Measurements from ENCODE around the gene LAMB4.

LAMB4 gene

GRCh38 chr7:108001764-108002725, 128.1 kb downstream of the LAMB4 start:
- no peaks in the 10 kb centered on the region for H3K4me1 ChIP-seq
- peaks cover 46% of the 10 kb centered on the region for H3K36me3 ChIP-seq
- DNase-seq: peak; percentile 84
- TF ChIP-seq, protein P1, sequence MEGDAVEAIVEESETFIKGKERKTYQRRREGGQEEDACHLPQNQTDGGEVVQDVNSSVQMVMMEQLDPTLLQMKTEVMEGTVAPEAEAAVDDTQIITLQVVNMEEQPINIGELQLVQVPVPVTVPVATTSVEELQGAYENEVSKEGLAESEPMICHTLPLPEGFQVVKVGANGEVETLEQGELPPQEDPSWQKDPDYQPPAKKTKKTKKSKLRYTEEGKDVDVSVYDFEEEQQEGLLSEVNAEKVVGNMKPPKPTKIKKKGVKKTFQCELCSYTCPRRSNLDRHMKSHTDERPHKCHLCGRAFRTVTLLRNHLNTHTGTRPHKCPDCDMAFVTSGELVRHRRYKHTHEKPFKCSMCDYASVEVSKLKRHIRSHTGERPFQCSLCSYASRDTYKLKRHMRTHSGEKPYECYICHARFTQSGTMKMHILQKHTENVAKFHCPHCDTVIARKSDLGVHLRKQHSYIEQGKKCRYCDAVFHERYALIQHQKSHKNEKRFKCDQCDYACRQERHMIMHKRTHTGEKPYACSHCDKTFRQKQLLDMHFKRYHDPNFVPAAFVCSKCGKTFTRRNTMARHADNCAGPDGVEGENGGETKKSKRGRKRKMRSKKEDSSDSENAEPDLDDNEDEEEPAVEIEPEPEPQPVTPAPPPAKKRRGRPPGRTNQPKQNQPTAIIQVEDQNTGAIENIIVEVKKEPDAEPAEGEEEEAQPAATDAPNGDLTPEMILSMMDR (IDR thresholded peaks at IDR 0.05; ENCODE audit: low read depth, low read length): no peak
- no peaks in the 10 kb centered on the region for H3K27me3 ChIP-seq
- H3K9me3 ChIP-seq: no peaks in the 10 kb centered on the region
- peak overlapping the region; percentile 93 for H3K4me3 ChIP-seq (ENCODE audit: low read depth, low read length)

- peak; percentile 78 for DNase-seq
- H3K27me3 ChIP-seq: no peaks in the 10 kb centered on the region
- peaks cover 9% of the 10 kb centered on the region for H3K4me1 ChIP-seq
- H3K9me3 ChIP-seq: no peaks in the 10 kb centered on the region
- TF ChIP-seq, protein P1 (IDR thresholded peaks at IDR 0.05; ENCODE audit: low read depth, low read length): peak; percentile 53
- H3K36me3 ChIP-seq: peaks cover 56% of the 10 kb centered on the region
- peak overlapping the region; percentile 93 for H3K4me3 ChIP-seq (ENCODE audit: low read depth, low read length)
Observed at GRCh38 chr7:108000875-108001763, 129.0 kb downstream of the LAMB4 start.

- no peak for DNase-seq
- Histone ChIP-seq H3K9me3 (no peaks in the 10 kb centered on the region), H3K27me3 (no peaks in the 10 kb centered on the region), H3K36me3 (peaks cover 67% of the 10 kb centered on the region), H3K4me1 (peaks cover 15% of the 10 kb centered on the region), H3K4me3 (ENCODE audit: low read depth, low read length) (no peak overlapping the region; the same call in 1 of the 2 replicates)
- TF ChIP-seq, protein P1 (IDR thresholded peaks at IDR 0.05; ENCODE audit: low read depth, low read length): no peak
Observed at GRCh38 chr7:107999779-108000560, 130.2 kb downstream of the LAMB4 start.

GRCh38 chr7:107998660-107999480, 131.3 kb downstream of the LAMB4 start:
- H3K4me1 ChIP-seq: peaks cover 15% of the 10 kb centered on the region
- no peak overlapping the region for H3K4me3 ChIP-seq (ENCODE audit: low read depth, low read length)
- TF ChIP-seq, protein P1 (IDR thresholded peaks at IDR 0.05; ENCODE audit: low read depth, low read length): no peak
- H3K9me3 ChIP-seq: no peaks in the 10 kb centered on the region
- H3K36me3 ChIP-seq: peaks cover 78% of the 10 kb centered on the region
- H3K27me3 ChIP-seq: no peaks in the 10 kb centered on the region
- no peak for DNase-seq

GRCh38 chr7:107998150-107998549, 132.0 kb downstream of the LAMB4 start:
- Histone ChIP-seq H3K36me3 (peaks cover 85% of the 10 kb centered on the region), H3K4me3 (ENCODE audit: low read depth, low read length) (no peak overlapping the region)

More at GRCh38 chr7:107998150-107998549, 132.0 kb downstream of the LAMB4 start:
- Histone ChIP-seq H3K4me1 (peaks cover 15% of the 10 kb centered on the region), H3K27me3 (no peaks in the 10 kb centered on the region), H3K9me3 (no peaks in the 10 kb centered on the region)
- DNase-seq: no peak
- TF ChIP-seq, protein P1 (IDR thresholded peaks at IDR 0.05; ENCODE audit: low read depth, low read length): no peak
